H1 (cell line): ENCODE data around the gene HTR1B. TPM values are rescaled to one million over a fixed set of nuclear protein-coding genes. Genes with fewer than 3 reads are reported as not detected.
A peak's percentile ranks its signal among the peaks of the same experiment; 100 is the strongest.

Experiments
- CTCF ChIA-PET: fragments of 300-600 bp; sonication (Branson Sonifier 250); formaldehyde crosslinking; loops from one replicate; lab custom pipeline; 2021; ENCODE audit not compliant: partially characterized antibody; lab: Charles Lee
- POLR2A ChIA-PET: fragments of 300-600 bp; sonication (Branson Sonifier 250); formaldehyde crosslinking; loops from one replicate; lab custom pipeline; 2021; ENCODE audit warnings: inconsistent platforms; ENCODE audit not compliant: partially characterized antibody; lab: Charles Lee
- DNase-seq, 2 experiments: peaks; one replicate each; pipeline versions ENCODE4 v3.0.0 to v3.0.0-alpha.2; 2010 to 2022; ENCODE audit warnings: low spot score in 2 of 2, low read depth in 1 of 2, mixed read lengths in 1 of 2
- FAIRE-seq: peaks from 2 replicates; lab custom pipeline; 2011; peaks lifted over from hg19 to GRCh38; lab: Jason Lieb, UNC
- H2AFZ ChIP-seq: 2 replicates; pipeline ENCODE4 v1.8.1; 2012; ENCODE audit warnings: low read length, inconsistent platforms
- H2AK5ac ChIP-seq: 2 replicates; pipeline ENCODE4 v1.6.1; 2013; ENCODE audit warnings: low read depth, low read length
- H2BK120ac ChIP-seq: replicated peaks from 2 replicates; pipeline ENCODE3; 2013; ENCODE audit warnings: low read depth, low read length, inconsistent platforms
- H2BK12ac ChIP-seq: 2 replicates; pipeline ENCODE4 v1.6.1; 2013; ENCODE audit warnings: low read depth, low read length
- H2BK15ac ChIP-seq: 2 replicates; pipeline ENCODE4 v1.6.1; 2013; ENCODE audit warnings: low read length
- H2BK20ac ChIP-seq: 2 replicates; pipeline ENCODE4 v1.6.1; 2013; ENCODE audit warnings: low read length
- H2BK5ac ChIP-seq: 2 replicates; pipeline ENCODE4 v1.6.1; 2013; ENCODE audit warnings: low read depth, low read length
- H3K14ac ChIP-seq: 2 replicates; pipeline ENCODE4 v1.6.1; 2013; ENCODE audit warnings: inconsistent platforms; ENCODE audit not compliant: insufficient read length
- H3K18ac ChIP-seq: 2 replicates; pipeline ENCODE4 v1.6.1; 2013; ENCODE audit warnings: low read length; ENCODE audit errors: extremely low read depth
- H3K23ac ChIP-seq: 2 replicates; pipeline ENCODE4 v1.6.1; 2013; ENCODE audit warnings: inconsistent platforms; ENCODE audit not compliant: insufficient read length
- H3K23me2 ChIP-seq: 2 replicates; pipeline ENCODE4 v1.6.1; 2013; ENCODE audit warnings: low read depth, low read length
- H3K27ac ChIP-seq: 2 replicates; pipeline ENCODE4 v1.6.1; 2011; ENCODE audit warnings: low read depth, low read length, inconsistent platforms
- H3K27me3 ChIP-seq, 4 experiments: replicated peaks in 1 of 4; 1 replicate in 1 of 4; 2 replicates in 3 of 4; pipeline versions ENCODE4 v1.6.1 to v1.8.1; 2011 to 2013; ENCODE audit warnings: low read length in 3 of 4, mild to moderate bottlenecking in 3 of 4, inconsistent platforms in 2 of 4, mixed read lengths in 2 of 4, moderate library complexity in 1 of 4; ENCODE audit not compliant: control insufficient read depth in 3 of 4, insufficient read depth in 3 of 4; ENCODE audit errors: extremely low read depth in 1 of 4
- H3K36me3 ChIP-seq, 4 experiments: 2 replicates each; pipeline versions ENCODE4 v1.6.1 to v1.8.1; 2011 to 2013; ENCODE audit warnings: mild to moderate bottlenecking in 4 of 4, low read length in 3 of 4, moderate library complexity in 2 of 4, control low read depth in 1 of 4, inconsistent platforms in 1 of 4; ENCODE audit not compliant: insufficient read depth in 4 of 4, control insufficient read depth in 2 of 4
- H3K4ac ChIP-seq: replicated peaks from 2 replicates; pipeline ENCODE3; 2013; ENCODE audit warnings: low read length, low read depth, mixed read lengths, inconsistent platforms; ENCODE audit not compliant: insufficient read length
- H3K4me1 ChIP-seq, 4 experiments: replicated peaks in 1 of 4; 1 replicate in 1 of 4; 2 replicates in 3 of 4; pipeline versions ENCODE4 v1.6.1 to v1.8.1; 2011 to 2013; ENCODE audit warnings: low read length in 3 of 4, inconsistent platforms in 2 of 4, mixed read lengths in 1 of 4; ENCODE audit not compliant: insufficient read depth in 4 of 4, control insufficient read depth in 3 of 4
- H3K4me2 ChIP-seq, 2 experiments: 2 replicates each; pipeline versions ENCODE4 v1.6.1 to v1.8.1; 2011 to 2013; ENCODE audit warnings: low read depth in 2 of 2, low read length in 2 of 2, control low read depth in 1 of 2, inconsistent platforms in 1 of 2, mild to moderate bottlenecking in 1 of 2; ENCODE audit not compliant: insufficient read depth in 1 of 2
- H3K4me3 ChIP-seq, 4 experiments: fragments of 200-600, 300-600 bp in 1 of 4; sonication (generic), shearing (Covaris generic), sonication (Bioruptor Twin) in 1 of 4; 2 replicates each; pipeline versions ENCODE4 v1.5.1 to v1.8.1; 2011 to 2016; ENCODE audit warnings: low read length in 4 of 4, low read depth in 3 of 4, control low read depth in 2 of 4, inconsistent platforms in 2 of 4, mild to moderate bottlenecking in 2 of 4, mixed read lengths in 1 of 4, moderate library complexity in 1 of 4; ENCODE audit not compliant: insufficient read depth in 2 of 4; ENCODE audit errors: extremely low read depth in 1 of 4
- H3K56ac ChIP-seq: replicated peaks from 2 replicates; pipeline ENCODE3; 2013; ENCODE audit warnings: low read depth, mild to moderate bottlenecking, mixed read lengths, low read length, inconsistent platforms; ENCODE audit not compliant: insufficient read length
- H3K79me1 ChIP-seq: 2 replicates; pipeline ENCODE4 v1.6.1; 2013; ENCODE audit warnings: low read depth, low read length, control low read depth
- H3K79me2 ChIP-seq, 2 experiments: 2 replicates each; pipeline versions ENCODE4 v1.6.1 to v1.8.1; 2012 to 2013; ENCODE audit warnings: low read length in 2 of 2, mild to moderate bottlenecking in 2 of 2, inconsistent platforms in 1 of 2; ENCODE audit not compliant: insufficient read depth in 2 of 2, control insufficient read depth in 1 of 2
- H3K9ac ChIP-seq, 4 experiments: replicated peaks in 1 of 4; 1 replicate in 1 of 4; 2 replicates in 3 of 4; pipeline versions ENCODE4 v1.6.1 to v1.8.1; 2011 to 2013; ENCODE audit warnings: low read depth in 3 of 4, low read length in 3 of 4, control low read depth in 2 of 4, mild to moderate bottlenecking in 2 of 4, moderate library complexity in 2 of 4, inconsistent platforms in 1 of 4; ENCODE audit errors: extremely low read depth in 1 of 4
- H3K9me3 ChIP-seq, 2 experiments: 2 replicates each; pipeline versions ENCODE4 v1.6.1 to v1.8.1; 2012 to 2013; ENCODE audit warnings: mild to moderate bottlenecking in 2 of 2, moderate library complexity in 2 of 2, control low read depth in 1 of 2, inconsistent platforms in 1 of 2, low read depth in 1 of 2, low read length in 1 of 2, mixed read lengths in 1 of 2; ENCODE audit not compliant: insufficient read depth in 2 of 2
- H4K20me1 ChIP-seq, 2 experiments: replicated peaks in 1 of 2; 2 replicates each; pipeline versions ENCODE3 to v1.8.1; 2011 to 2013; ENCODE audit warnings: inconsistent platforms in 2 of 2, low read length in 2 of 2, mild to moderate bottlenecking in 1 of 2; ENCODE audit not compliant: insufficient read depth in 2 of 2, control insufficient read depth in 1 of 2
- H4K5ac ChIP-seq: 2 replicates; pipeline ENCODE4 v1.6.1; 2013; ENCODE audit warnings: low read length, low read depth, mixed read lengths, inconsistent platforms; ENCODE audit not compliant: insufficient read length
- H4K8ac ChIP-seq: 2 replicates; pipeline ENCODE4 v1.8.0; 2013; ENCODE audit warnings: mild to moderate bottlenecking, moderate library complexity, low read length, inconsistent platforms; ENCODE audit not compliant: insufficient read depth; ENCODE audit errors: extremely low read depth
- H4K91ac ChIP-seq: replicated peaks from 2 replicates; pipeline ENCODE3; 2013; ENCODE audit warnings: low read length, mixed read lengths, inconsistent platforms; ENCODE audit not compliant: insufficient read length
- BRCA1 ChIP-seq: IDR thresholded peaks from 2 replicates; pipeline ENCODE4 v1.6.1; 2012; ENCODE audit warnings: low read depth, low read length, improper control_type of control experiment
- CTBP2 ChIP-seq: IDR thresholded peaks from 2 replicates; pipeline ENCODE4 v1.7.0; 2011; ENCODE audit warnings: borderline replicate concordance, mild to moderate bottlenecking, moderate library complexity, mixed read lengths, low read length; ENCODE audit not compliant: insufficient read depth, insufficient read length
- EP300 ChIP-seq, 2 experiments: IDR thresholded peaks; 1 replicate in 1 of 2; 2 replicates in 1 of 2; pipeline ENCODE4 v1.6.1; 2011 to 2012; ENCODE audit warnings: low read depth in 2 of 2, low read length in 2 of 2, mild to moderate bottlenecking in 2 of 2, borderline replicate concordance in 1 of 2, inconsistent platforms in 1 of 2, moderate library complexity in 1 of 2
- HDAC2 ChIP-seq, 2 experiments: fragments of 300-600 bp in 1 of 2; sonication (generic) in 1 of 2; IDR thresholded peaks; 2 replicates each; pipeline ENCODE4 v1.6.1; 2011 to 2012; ENCODE audit warnings: low read depth in 2 of 2, low read length in 2 of 2, mild to moderate bottlenecking in 2 of 2, moderate library complexity in 2 of 2, borderline replicate concordance in 1 of 2, inconsistent platforms in 1 of 2
- JUN ChIP-seq: IDR thresholded peaks from 2 replicates; pipeline ENCODE4 v1.6.1; 2011; ENCODE audit warnings: low read depth, mild to moderate bottlenecking, improper control_type of control experiment, low read length
- KDM5A ChIP-seq: fragments of 200-600 bp; IDR thresholded peaks from 2 replicates; pipeline ENCODE4 v1.7.1; 2012; ENCODE audit warnings: mild to moderate bottlenecking, low read length, inconsistent platforms, mixed read lengths
- MAFK ChIP-seq: IDR thresholded peaks from 2 replicates; pipeline ENCODE4 v1.6.1; 2012; ENCODE audit warnings: low read depth, mild to moderate bottlenecking, improper control_type of control experiment, low read length
- PHF8 ChIP-seq: fragments of 200-600 bp; sonication (generic); conservative IDR thresholded peaks from 2 replicates; pipeline ENCODE4 v1.7.1; 2012; ENCODE audit warnings: low read depth, mild to moderate bottlenecking, inconsistent platforms, low read length, moderate library complexity
- TAF7 ChIP-seq: optimal IDR thresholded peaks from 2 replicates; pipeline ENCODE3; 2011; ENCODE audit warnings: low read depth, mild to moderate bottlenecking, inconsistent platforms, low read length, moderate library complexity, borderline replicate concordance
- TBP ChIP-seq: IDR thresholded peaks from 2 replicates; pipeline ENCODE4 v1.6.1; 2011; ENCODE audit warnings: low read depth, low read length, improper control_type of control experiment
- WGBS, 2 experiments: shearing (Covaris generic) in 1 of 2; methylation state at CpG; one replicate each; pipeline versions ENCODE4 v1.1.6 to v1.1.7; 2013 to 2015; ENCODE audit warnings: low lambda C conversion rate in 2 of 2, mixed read lengths in 2 of 2, inconsistent platforms in 1 of 2, low coverage in 1 of 2, missing lambda C conversion rate in 1 of 2; ENCODE audit not compliant: insufficient replicate concordance in 2 of 2, insufficient coverage in 1 of 2, insufficient read length in 1 of 2; ENCODE audit errors: extremely low coverage in 1 of 2, missing lambda C conversion rate in 1 of 2; 5-methylcytosine and 5-hydroxymethylcytosine counted together
- polyA plus RNA-seq, 7 experiments: library from polyadenylated mRNA; depleted of rRNA in 3 of 7; stranded (reverse) in 5 of 7; unstranded in 2 of 7; fragments of >200 nt in 5 of 7; fragments of 200-250 nt in 2 of 7; gene quantifications; 1 replicate in 5 of 7; 2 replicates in 1 of 7; 4 replicates in 1 of 7; pipeline versions ENCODE4 v1.2.1 to v1.2.3, GENCODE V29; 2011 to 2013; ENCODE audit warnings: missing spikeins in 2 of 7, mixed read lengths in 2 of 7
- total RNA-seq: library from RNA; stranded (reverse); fragmentation: NEBNext Ultra II Directional; extraction: Animal tissue kit (Norgen Biotek cat#: 25700); gene quantifications from 2 replicates; pipeline ENCODE4 v1.2.1, GENCODE V29; 2021

HTR1B gene
- total and polyA plus RNA-seq, 2 of the 8 experiments (the other 6 are each of a cell fraction or from before 2014, with no cell fraction given) = 1.1 to 1.4 TPM

GRCh38 chr6:77466451-77467437, 3.5 kb upstream of the HTR1B start:
- peak overlapping the region; percentile 90 to 92 for H3K4me2 ChIP-seq
- H4K5ac ChIP-seq = no peak overlapping the region
- H3K79me1 ChIP-seq = no peaks in the 10 kb centered on the region
- no peak overlapping the region for H3K27ac ChIP-seq
- H3K36me3 ChIP-seq = no peaks in the 10 kb centered on the region
- H3K79me2 ChIP-seq = no peaks in the 10 kb centered on the region
- H3K14ac ChIP-seq = no peak overlapping the region
- H4K91ac ChIP-seq = no peak overlapping the region
- H4K8ac ChIP-seq = no peak overlapping the region
- no peak overlapping the region for H2AK5ac ChIP-seq
- peak overlapping the region in 1 of 4 experiments; percentile 43; a peak in 1 of 7 replicates for H3K9ac ChIP-seq
- no peak overlapping the region for H3K23ac ChIP-seq
- peaks cover 4 to 53% (median 46%) of the 10 kb centered on the region in 4 experiments for H3K27me3 ChIP-seq
- POLR2A ChIA-PET = no interaction called here
- H3K56ac ChIP-seq = no peak overlapping the region
- 0 out of 2 replicates have a peak overlapping the region, but pooled peaks have one; percentile 81 for H2BK20ac ChIP-seq
- peak in 1 of 2 experiments; percentile 63 for DNase-seq
- H3K4me3 ChIP-seq = peak overlapping the region; percentile 81 to 90 (median 86)
- H3K9me3 ChIP-seq = no peaks in the 10 kb centered on the region
- H3K4me1 ChIP-seq = peaks cover 0 to 5% (median under 1%) of the 10 kb centered on the region in 4 experiments; a peak in 5 of 7 replicates
- CTCF ChIA-PET = interaction anchor here (0.5 to 8.3 kb wide), 38 partner anchors 10 to 1574 kb away, joined by 3 to 112 read pairs (median 3); partner anchors contain the start of gene MEI4
- FAIRE-seq = peak; percentile 62
- peak overlapping the region; percentile 13; the same call in 1 of the 2 replicates for H2BK5ac ChIP-seq
- 10% methylated on average over 30 of the region's 30 CpGs; no CpG with 5 or more reads in 1 of the 2 experiments for WGBS, 2 experiments
- H2AFZ ChIP-seq = peak overlapping the region; percentile 98
- no peak overlapping the region for H3K4ac ChIP-seq
- no peaks in the 10 kb centered on the region for H4K20me1 ChIP-seq
- H2BK120ac ChIP-seq = peak overlapping the region; percentile 29
- no peak overlapping the region for H2BK15ac ChIP-seq
- H2BK12ac ChIP-seq = no peak overlapping the region
- peaks cover 38% of the 10 kb centered on the region for H3K23me2 ChIP-seq
- peak overlapping the region; percentile 51; the same call in 1 of the 2 replicates for H3K18ac ChIP-seq
- TF ChIP-seq PHF8 (0 out of 2 replicates have a peak, but pooled peaks have one; percentile 33), CTBP2 (peak; percentile 45), JUN (no peak), KDM5A (no peak), TBP (no peak; the same call in 1 of the 2 replicates), EP300 (IDR thresholded peaks at IDR 0.05; ENCODE audit: borderline replicate concordance in 1 of 2, low read depth in 2 of 2, low read length in 2 of 2) (no peak), BRCA1 (no peak), HDAC2 (IDR thresholded peaks at IDR 0.05; ENCODE audit: borderline replicate concordance in 1 of 2, low read depth in 2 of 2, low read length in 2 of 2) (no peak), MAFK (no peak), TAF7 (no peak)
